ENCODE data around the gene ATP6V0A1.

- TF ChIP-seq CTCF (conservative IDR thresholded peaks at IDR 0.05; ENCODE audit: low read depth, low read length) (0 out of 2 replicates have a peak, but pooled peaks have one; percentile 4), FOS (IDR thresholded peaks at IDR 0.05; ENCODE audit: low read depth, low read length) (no peak)
Observed at GRCh38 chr17:42553866-42554249, 95.2 kb downstream of the ATP6V0A1 start.

Data from IMR-90 (cell line).